HEK293 (cell line): Measurements from ENCODE around the gene UBE2G2.

ENCODE experiments used
- CTCF ChIA-PET: fragments of 350-600 bp; formaldehyde crosslinking; extraction: SDS; loops from one replicate; lab custom pipeline; 2021; ENCODE audit warnings: antibody characterized with exemption; lab: Yijun Ruan, JAX
- POLR2A ChIA-PET: fragments of 300-600 bp; formaldehyde crosslinking; extraction: SDS; loops from one replicate; lab custom pipeline; 2020; ENCODE audit warnings: antibody characterized with exemption, inconsistent platforms; lab: Yijun Ruan, JAX
- H3K27ac ChIP-seq: fragments of 200-500 bp; sonication (Bioruptor generic); 2 replicates; pipeline ENCODE4 v1.5.1; 2014; ENCODE audit warnings: low read depth, low read length, control low read depth, inconsistent platforms; ENCODE audit errors: extremely low read depth
- H3K36me3 ChIP-seq, 2 experiments: fragments of 200-500 bp in 1 of 2; sonication (Bioruptor generic) in 1 of 2; 1 replicate in 1 of 2; 2 replicates in 1 of 2; pipeline ENCODE4 v1.5.1; 2014 to 2017; ENCODE audit warnings: inconsistent platforms in 2 of 2, low read length in 2 of 2; ENCODE audit not compliant: control insufficient read depth in 2 of 2, insufficient read depth in 1 of 2
- H3K4me1 ChIP-seq: fragments of 200-500 bp; sonication (Bioruptor generic); 2 replicates; pipeline ENCODE4 v1.5.1; 2014; ENCODE audit warnings: mild to moderate bottlenecking, low read length, inconsistent platforms; ENCODE audit not compliant: control insufficient read depth, insufficient read depth
- H3K4me3 ChIP-seq: 2 replicates; pipeline ENCODE4 v1.5.1; 2011; ENCODE audit warnings: low read depth, mild to moderate bottlenecking, control low read depth, low read length, moderate library complexity
- H3K9me3 ChIP-seq: fragments of 200-500 bp; sonication (Bioruptor generic); 2 replicates; pipeline ENCODE4 v1.5.1; 2014; ENCODE audit warnings: low read depth, low read length, inconsistent platforms; ENCODE audit not compliant: control insufficient read depth, insufficient read depth
- KLF8 ChIP-seq: fragments of 450-650 bp; formaldehyde crosslinking; IDR thresholded peaks from 2 replicates; pipeline ENCODE4 v1.5.1; 2016; ENCODE audit warnings: missing biosample characterization, missing genetic modification characterization
- MZF1 ChIP-seq: fragments of 450-650 bp; formaldehyde crosslinking; IDR thresholded peaks from 2 replicates; pipeline ENCODE4 v1.5.1; 2017; ENCODE audit warnings: missing biosample characterization, missing genetic modification characterization, borderline replicate concordance
- REPIN1 ChIP-seq: fragments of 450-650 bp; formaldehyde crosslinking; IDR thresholded peaks from 2 replicates; pipeline ENCODE4 v1.5.1; 2017; ENCODE audit warnings: missing biosample characterization, missing genetic modification characterization, low read depth
- ZBTB1 ChIP-seq: fragments of 450-650 bp; formaldehyde crosslinking; IDR thresholded peaks from 2 replicates; pipeline ENCODE4 v1.5.1; 2016; ENCODE audit warnings: missing biosample characterization, missing genetic modification characterization
- ZBTB20 ChIP-seq: fragments of 450-650 bp; formaldehyde crosslinking; IDR thresholded peaks from 2 replicates; pipeline ENCODE4 v1.5.1; 2016; ENCODE audit warnings: missing biosample characterization, missing genetic modification characterization
- ZNF10 ChIP-seq: fragments of 450-650 bp; formaldehyde crosslinking; IDR thresholded peaks from 2 replicates; pipeline ENCODE4 v1.5.1; 2017; ENCODE audit warnings: missing biosample characterization, missing genetic modification characterization
- ZNF133 ChIP-seq: fragments of 450-650 bp; formaldehyde crosslinking; IDR thresholded peaks from 2 replicates; pipeline ENCODE4 v1.5.1; 2016; ENCODE audit warnings: missing biosample characterization, missing genetic modification characterization
- ZNF155 ChIP-seq: fragments of 450-650 bp; formaldehyde crosslinking; IDR thresholded peaks from 2 replicates; pipeline ENCODE4 v1.5.1; 2016; ENCODE audit warnings: missing biosample characterization, missing genetic modification characterization
- ZNF157 ChIP-seq: fragments of 450-650 bp; formaldehyde crosslinking; IDR thresholded peaks from 2 replicates; pipeline ENCODE4 v1.5.1; 2016; ENCODE audit warnings: missing biosample characterization, missing genetic modification characterization
- ZNF221 ChIP-seq: fragments of 450-650 bp; formaldehyde crosslinking; IDR thresholded peaks from 2 replicates; pipeline ENCODE4 v1.5.1; 2017; ENCODE audit warnings: missing biosample characterization, missing genetic modification characterization, borderline replicate concordance
- ZNF530 ChIP-seq: fragments of 450-650 bp; formaldehyde crosslinking; IDR thresholded peaks from 2 replicates; pipeline ENCODE4 v1.5.1; 2016; ENCODE audit warnings: low read depth, missing biosample characterization, missing genetic modification characterization
- ZNF558 ChIP-seq: fragments of 450-650 bp; formaldehyde crosslinking; IDR thresholded peaks from 2 replicates; pipeline ENCODE4 v1.5.1; 2016; ENCODE audit warnings: missing biosample characterization, missing genetic modification characterization
- ZSCAN23 ChIP-seq: fragments of 450-650 bp; formaldehyde crosslinking; IDR thresholded peaks from 2 replicates; pipeline ENCODE4 v1.5.1; 2016; ENCODE audit warnings: missing biosample characterization, missing genetic modification characterization
- TF ChIP-seq, protein P1 (sequence below): fragments of 450-650 bp; formaldehyde crosslinking; IDR thresholded peaks from 2 replicates; pipeline ENCODE4 v1.5.1; 2016; ENCODE audit warnings: missing biosample characterization, missing genetic modification characterization, borderline replicate concordance
- TF ChIP-seq, protein P2 (sequence below): fragments of 450-650 bp; formaldehyde crosslinking; IDR thresholded peaks from 2 replicates; pipeline ENCODE4 v1.5.1; 2016; ENCODE audit warnings: missing biosample characterization, missing genetic modification characterization
- TF ChIP-seq, protein P3 (sequence below): fragments of 450-650 bp; formaldehyde crosslinking; IDR thresholded peaks from 2 replicates; pipeline ENCODE4 v1.5.1; 2017; ENCODE audit warnings: missing biosample characterization, missing genetic modification characterization

Gene UBE2G2

DNA sequence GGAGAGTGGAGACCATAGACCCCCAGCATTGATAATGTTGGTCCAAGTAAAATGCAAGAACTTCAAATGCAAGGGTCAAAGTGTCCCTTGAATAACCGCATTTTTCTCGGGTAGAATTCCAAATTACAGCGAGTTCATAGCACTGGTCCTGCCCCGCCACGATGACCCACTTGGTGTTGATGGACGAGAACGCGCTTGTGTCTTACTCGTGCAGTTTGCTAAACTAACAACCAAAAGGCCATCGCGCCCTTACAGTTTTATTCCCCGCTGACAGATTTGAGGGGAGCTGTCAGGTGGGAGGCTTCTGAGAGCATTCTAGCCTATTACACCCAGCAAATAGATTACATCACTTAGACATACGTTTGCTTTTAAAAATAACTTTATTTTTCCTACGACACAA, 72.9 kb downstream of the UBE2G2 start (continued):
- no peak for TF ChIP-seq ZBTB1 (tag by site-specific recombination)
- TF ChIP-seq, protein P1, sequence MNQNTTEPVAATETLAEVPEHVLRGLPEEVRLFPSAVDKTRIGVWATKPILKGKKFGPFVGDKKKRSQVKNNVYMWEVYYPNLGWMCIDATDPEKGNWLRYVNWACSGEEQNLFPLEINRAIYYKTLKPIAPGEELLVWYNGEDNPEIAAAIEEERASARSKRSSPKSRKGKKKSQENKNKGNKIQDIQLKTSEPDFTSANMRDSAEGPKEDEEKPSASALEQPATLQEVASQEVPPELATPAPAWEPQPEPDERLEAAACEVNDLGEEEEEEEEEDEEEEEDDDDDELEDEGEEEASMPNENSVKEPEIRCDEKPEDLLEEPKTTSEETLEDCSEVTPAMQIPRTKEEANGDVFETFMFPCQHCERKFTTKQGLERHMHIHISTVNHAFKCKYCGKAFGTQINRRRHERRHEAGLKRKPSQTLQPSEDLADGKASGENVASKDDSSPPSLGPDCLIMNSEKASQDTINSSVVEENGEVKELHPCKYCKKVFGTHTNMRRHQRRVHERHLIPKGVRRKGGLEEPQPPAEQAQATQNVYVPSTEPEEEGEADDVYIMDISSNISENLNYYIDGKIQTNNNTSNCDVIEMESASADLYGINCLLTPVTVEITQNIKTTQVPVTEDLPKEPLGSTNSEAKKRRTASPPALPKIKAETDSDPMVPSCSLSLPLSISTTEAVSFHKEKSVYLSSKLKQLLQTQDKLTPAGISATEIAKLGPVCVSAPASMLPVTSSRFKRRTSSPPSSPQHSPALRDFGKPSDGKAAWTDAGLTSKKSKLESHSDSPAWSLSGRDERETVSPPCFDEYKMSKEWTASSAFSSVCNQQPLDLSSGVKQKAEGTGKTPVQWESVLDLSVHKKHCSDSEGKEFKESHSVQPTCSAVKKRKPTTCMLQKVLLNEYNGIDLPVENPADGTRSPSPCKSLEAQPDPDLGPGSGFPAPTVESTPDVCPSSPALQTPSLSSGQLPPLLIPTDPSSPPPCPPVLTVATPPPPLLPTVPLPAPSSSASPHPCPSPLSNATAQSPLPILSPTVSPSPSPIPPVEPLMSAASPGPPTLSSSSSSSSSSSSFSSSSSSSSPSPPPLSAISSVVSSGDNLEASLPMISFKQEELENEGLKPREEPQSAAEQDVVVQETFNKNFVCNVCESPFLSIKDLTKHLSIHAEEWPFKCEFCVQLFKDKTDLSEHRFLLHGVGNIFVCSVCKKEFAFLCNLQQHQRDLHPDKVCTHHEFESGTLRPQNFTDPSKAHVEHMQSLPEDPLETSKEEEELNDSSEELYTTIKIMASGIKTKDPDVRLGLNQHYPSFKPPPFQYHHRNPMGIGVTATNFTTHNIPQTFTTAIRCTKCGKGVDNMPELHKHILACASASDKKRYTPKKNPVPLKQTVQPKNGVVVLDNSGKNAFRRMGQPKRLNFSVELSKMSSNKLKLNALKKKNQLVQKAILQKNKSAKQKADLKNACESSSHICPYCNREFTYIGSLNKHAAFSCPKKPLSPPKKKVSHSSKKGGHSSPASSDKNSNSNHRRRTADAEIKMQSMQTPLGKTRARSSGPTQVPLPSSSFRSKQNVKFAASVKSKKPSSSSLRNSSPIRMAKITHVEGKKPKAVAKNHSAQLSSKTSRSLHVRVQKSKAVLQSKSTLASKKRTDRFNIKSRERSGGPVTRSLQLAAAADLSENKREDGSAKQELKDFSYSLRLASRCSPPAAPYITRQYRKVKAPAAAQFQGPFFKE (tag by site-specific recombination), result no peak
- TF ChIP-seq, protein P2, sequence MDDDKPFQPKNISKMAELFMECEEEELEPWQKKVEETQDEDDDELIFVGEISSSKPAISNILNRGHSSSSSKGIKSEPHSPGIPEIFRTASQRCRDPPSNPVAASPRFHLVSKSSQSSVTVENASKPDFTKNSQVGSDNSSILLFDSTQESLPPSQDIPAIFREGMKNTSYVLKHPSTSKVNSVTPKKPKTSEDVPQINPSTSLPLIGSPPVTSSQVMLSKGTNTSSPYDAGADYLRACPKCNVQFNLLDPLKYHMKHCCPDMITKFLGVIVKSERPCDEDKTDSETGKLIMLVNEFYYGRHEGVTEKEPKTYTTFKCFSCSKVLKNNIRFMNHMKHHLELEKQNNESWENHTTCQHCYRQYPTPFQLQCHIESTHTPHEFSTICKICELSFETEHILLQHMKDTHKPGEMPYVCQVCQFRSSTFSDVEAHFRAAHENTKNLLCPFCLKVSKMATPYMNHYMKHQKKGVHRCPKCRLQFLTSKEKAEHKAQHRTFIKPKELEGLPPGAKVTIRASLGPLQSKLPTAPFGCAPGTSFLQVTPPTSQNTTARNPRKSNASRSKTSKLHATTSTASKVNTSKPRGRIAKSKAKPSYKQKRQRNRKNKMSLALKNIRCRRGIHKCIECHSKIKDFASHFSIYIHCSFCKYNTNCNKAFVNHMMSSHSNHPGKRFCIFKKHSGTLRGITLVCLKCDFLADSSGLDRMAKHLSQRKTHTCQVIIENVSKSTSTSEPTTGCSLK (tag by site-specific recombination), result no peak
- no peak for TF ChIP-seq ZBTB20 (tag by site-specific recombination)
- TF ChIP-seq ZNF530 (tag by site-specific recombination), result no peak
- TF ChIP-seq MZF1 (tag by site-specific recombination), result no peak
- TF ChIP-seq ZSCAN23 (tag by site-specific recombination), result no peak
- no peak for TF ChIP-seq REPIN1 (tag by site-specific recombination)

DNA sequence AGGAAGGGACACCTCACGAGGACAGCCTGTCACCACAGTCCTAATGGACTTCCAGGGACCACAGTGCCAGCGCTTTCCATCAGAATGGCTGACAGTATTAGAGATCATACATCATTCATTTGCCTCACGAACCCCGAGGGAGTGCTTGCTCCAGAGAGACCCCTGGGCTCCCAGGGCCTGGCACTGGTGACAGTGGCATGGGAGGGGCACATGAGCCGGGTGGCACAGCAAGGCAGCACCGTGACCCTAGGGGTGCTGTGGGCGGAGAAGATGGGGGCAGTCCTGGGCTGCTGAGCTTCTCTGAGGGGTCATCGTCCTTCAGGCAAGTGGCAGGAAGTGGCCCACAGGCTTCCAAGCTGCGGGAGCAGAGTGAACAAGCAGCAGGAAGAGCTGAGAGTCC, 73.9 kb downstream of the UBE2G2 start:
- TF ChIP-seq ZNF133 (tag by site-specific recombination) (no peak), ZNF221 (tag by site-specific recombination) (no peak), ZNF558 (no peak), ZNF157 (tag by site-specific recombination) (no peak), ZNF155 (tag by site-specific recombination) (no peak), ZNF10 (no peak), KLF8 (tag by site-specific recombination) (no peak)
- TF ChIP-seq, protein P3, sequence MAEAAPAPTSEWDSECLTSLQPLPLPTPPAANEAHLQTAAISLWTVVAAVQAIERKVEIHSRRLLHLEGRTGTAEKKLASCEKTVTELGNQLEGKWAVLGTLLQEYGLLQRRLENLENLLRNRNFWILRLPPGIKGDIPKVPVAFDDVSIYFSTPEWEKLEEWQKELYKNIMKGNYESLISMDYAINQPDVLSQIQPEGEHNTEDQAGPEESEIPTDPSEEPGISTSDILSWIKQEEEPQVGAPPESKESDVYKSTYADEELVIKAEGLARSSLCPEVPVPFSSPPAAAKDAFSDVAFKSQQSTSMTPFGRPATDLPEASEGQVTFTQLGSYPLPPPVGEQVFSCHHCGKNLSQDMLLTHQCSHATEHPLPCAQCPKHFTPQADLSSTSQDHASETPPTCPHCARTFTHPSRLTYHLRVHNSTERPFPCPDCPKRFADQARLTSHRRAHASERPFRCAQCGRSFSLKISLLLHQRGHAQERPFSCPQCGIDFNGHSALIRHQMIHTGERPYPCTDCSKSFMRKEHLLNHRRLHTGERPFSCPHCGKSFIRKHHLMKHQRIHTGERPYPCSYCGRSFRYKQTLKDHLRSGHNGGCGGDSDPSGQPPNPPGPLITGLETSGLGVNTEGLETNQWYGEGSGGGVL (tag by site-specific recombination), result no peak
- CTCF ChIA-PET, result no interaction called here
- H3K9me3 ChIP-seq, result no peaks in the 10 kb centered on the region
- no peaks in the 10 kb centered on the region for H3K36me3 ChIP-seq
- POLR2A ChIA-PET, result interaction anchor here (0.7 kb wide), 1 partner anchor 430 kb away, joined by 3 read pairs; no protein-coding TSS in a partner anchor
- no peak overlapping the region for H3K27ac ChIP-seq
- H3K4me1 ChIP-seq, result no peaks in the 10 kb centered on the region
- no peak overlapping the region for H3K4me3 ChIP-seq
